HL-60 (cell line): ENCODE results near the gene PRPF38B.

Source experiments
- DNase-seq, 2 experiments: peaks; one replicate each; pipeline ENCODE4 v3.0.0-alpha.2; 2010 to 2020; ENCODE audit warnings: low read depth in 1 of 2, low spot score in 1 of 2
- H3K27ac ChIP-seq: fragments of 250-450 bp; sonication (Bioruptor Pico); replicated peaks from 2 replicates; pipeline ENCODE4 v1.5.1; 2020; ENCODE audit warnings: mild to moderate bottlenecking, moderate library complexity
- H3K27me3 ChIP-seq: fragments of 250-450 bp; sonication (Bioruptor Pico); 2 replicates; pipeline ENCODE4 v1.5.1; 2021; ENCODE audit warnings: mild to moderate bottlenecking, moderate library complexity; ENCODE audit not compliant: insufficient read depth, poor library complexity, severe bottlenecking
- H3K4me3 ChIP-seq: replicated peaks from 2 replicates; pipeline ENCODE4 v1.5.1; 2011; ENCODE audit warnings: mild to moderate bottlenecking, control low read depth, low read length; ENCODE audit not compliant: insufficient read depth
- CTCF ChIP-seq: IDR thresholded peaks from one replicate; pipeline ENCODE4 v1.5.1; 2011; ENCODE audit warnings: low read length, control low read depth, inconsistent platforms; ENCODE audit not compliant: insufficient read depth
- GABPA ChIP-seq: IDR thresholded peaks from 2 replicates; pipeline ENCODE4 v1.6.1; 2012; ENCODE audit warnings: low read depth
- POLR2AphosphoS5 ChIP-seq: IDR thresholded peaks from 2 replicates; pipeline ENCODE4 v1.6.1; 2012; ENCODE audit warnings: low read depth
- REST ChIP-seq: IDR thresholded peaks from 2 replicates; pipeline ENCODE4 v1.6.1; 2012; ENCODE audit warnings: low read depth; ENCODE audit not compliant: insufficient replicate concordance
- SPI1 ChIP-seq: IDR thresholded peaks from 2 replicates; pipeline ENCODE4 v1.6.1; 2012; ENCODE audit warnings: low read depth, mild to moderate bottlenecking, borderline replicate concordance

Gene PRPF38B

GRCh38 chr1:108717774-108718316 is 25.7 kb downstream of the PRPF38B start:
- no peaks in the 10 kb centered on the region for H3K27me3 ChIP-seq
- no peak for DNase-seq
- TF ChIP-seq REST, result no peak
- no peak for TF ChIP-seq SPI1
- TF ChIP-seq CTCF, result no peak
- TF ChIP-seq POLR2AphosphoS5, result no peak
- no peak for TF ChIP-seq GABPA
- H3K27ac ChIP-seq, result no peak overlapping the region
- H3K4me3 ChIP-seq, result no peak overlapping the region

GRCh38 chr1:108718927-108719655 is 27.0 kb downstream of the PRPF38B start:
- TF ChIP-seq GABPA, result no peak
- Histone ChIP-seq H3K27me3 (no peaks in the 10 kb centered on the region), H3K4me3 (no peak overlapping the region), H3K27ac (no peak overlapping the region)
- DNase-seq, result no peak

- no peak overlapping the region for H3K27ac ChIP-seq
- DNase-seq, result no peak
- no peaks in the 10 kb centered on the region for H3K27me3 ChIP-seq
- no peak overlapping the region for H3K4me3 ChIP-seq
- TF ChIP-seq SPI1 (no peak), GABPA (no peak), POLR2AphosphoS5 (no peak), CTCF (no peak), REST (no peak)
Measured at GRCh38 chr1:108719656-108720435, 27.7 kb downstream of the PRPF38B start.

GRCh38 chr1:108722292-108722691 is 30.2 kb downstream of the PRPF38B start:
- no peaks in the 10 kb centered on the region for H3K27me3 ChIP-seq
- no peak overlapping the region for H3K4me3 ChIP-seq
- no peak overlapping the region for H3K27ac ChIP-seq
- DNase-seq, result no peak
- no peak for TF ChIP-seq GABPA
- TF ChIP-seq CTCF, result no peak
- no peak for TF ChIP-seq REST
- TF ChIP-seq POLR2AphosphoS5, result no peak
- TF ChIP-seq SPI1, result no peak
